Measurements from ENCODE around the gene POLD2. TPM values are rescaled to one million over a fixed set of nuclear protein-coding genes. Genes with fewer than 3 reads are reported as not detected.
"Not testable (repeated sequence)": the region's sequence is repeated elsewhere in the genome, so short reads cannot be mapped to it uniquely, and the experiment has no call there.

Gene POLD2
- polyA plus RNA-seq, 2 donors, result 60.1 to 94.9 TPM

DNA sequence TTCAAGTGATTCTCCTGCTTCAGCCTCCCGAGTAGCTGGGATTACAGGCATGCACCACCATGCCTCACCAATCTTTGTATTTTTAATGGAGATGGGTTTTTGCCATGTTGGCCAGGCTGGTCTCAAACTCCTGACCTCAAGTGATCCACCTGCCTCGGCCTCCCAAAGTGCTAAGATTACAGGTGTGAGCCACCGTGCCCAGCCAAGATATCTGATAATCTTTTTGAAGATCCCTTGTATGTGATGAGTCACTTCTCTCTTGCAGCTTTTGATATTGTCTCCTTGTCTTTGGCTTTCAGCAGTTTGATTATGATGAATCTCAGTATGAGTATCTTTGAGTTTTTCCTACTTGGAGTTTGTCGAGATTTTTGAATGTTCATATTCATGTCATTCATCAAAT is 3.2 kb upstream of the POLD2 start:
- H3K4me3 ChIP-seq (ENCODE audit: low read depth in 1 of 2, low read length in 2 of 2); H3K36me3 ChIP-seq (ENCODE audit: control insufficient read depth in 2 of 2, insufficient read depth in 2 of 2, low read length in 1 of 2); H3K4me1 ChIP-seq (ENCODE audit: control insufficient read depth in 2 of 2, insufficient read depth in 2 of 2, low read length in 1 of 2); H3K9me3 ChIP-seq (ENCODE audit: control insufficient read depth in 2 of 2, insufficient read depth in 1 of 2, low read depth in 1 of 2, low read length in 1 of 2); H3K27me3 ChIP-seq (ENCODE audit: control insufficient read depth in 1 of 2, insufficient read depth in 2 of 2, low read length in 2 of 2); H3K27ac ChIP-seq (ENCODE audit: low read depth in 2 of 2, low read length in 1 of 2): not testable (repeated sequence)
- 88 to 89% methylated on average over 4 of the region's 4 CpGs for WGBS, 2 donors

DNA sequence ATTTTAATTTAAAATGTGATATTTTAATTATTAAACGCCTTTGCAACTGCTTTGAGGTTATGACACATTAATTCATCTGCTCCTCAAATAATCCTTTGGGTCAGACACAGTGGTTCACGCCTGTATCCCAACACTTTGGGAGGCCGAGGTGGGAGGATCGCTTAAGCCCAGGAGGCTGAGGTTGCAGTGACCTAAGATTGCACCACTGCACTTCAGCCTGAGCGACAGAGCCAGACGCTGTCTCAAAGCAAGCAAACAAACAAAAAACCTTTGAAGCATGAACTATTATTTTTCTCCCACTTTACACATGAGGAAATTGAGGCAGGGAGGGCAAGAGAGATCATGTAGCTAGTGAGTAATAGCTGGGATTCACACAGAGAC is 1.5 kb upstream of the POLD2 start:
- no peaks in the 10 kb centered on the region for H3K27me3 ChIP-seq (ENCODE audit: control insufficient read depth in 1 of 2, insufficient read depth in 2 of 2, low read length in 2 of 2)
- peaks cover 3 to 4% of the 10 kb centered on the region in 2 donors for H3K4me1 ChIP-seq (ENCODE audit: control insufficient read depth in 2 of 2, insufficient read depth in 2 of 2, low read length in 1 of 2)
- peaks cover 0 to 8% of the 10 kb centered on the region in 2 donors for H3K36me3 ChIP-seq (ENCODE audit: control insufficient read depth in 2 of 2, insufficient read depth in 2 of 2, low read length in 1 of 2)
- H3K4me3 ChIP-seq (ENCODE audit: low read depth in 1 of 2, low read length in 2 of 2), result no peak overlapping the region
- 95% methylated on average over 6 of the region's 6 CpGs for WGBS, 2 donors
- no peaks in the 10 kb centered on the region for H3K9me3 ChIP-seq (ENCODE audit: control insufficient read depth in 2 of 2, insufficient read depth in 1 of 2, low read depth in 1 of 2, low read length in 1 of 2)
- no peak overlapping the region for H3K27ac ChIP-seq (ENCODE audit: low read depth in 2 of 2, low read length in 1 of 2)

GRCh38 chr7:44122529-44122928 is 819 bp downstream of the POLD2 start:
- Histone ChIP-seq H3K4me1 (ENCODE audit: control insufficient read depth in 2 of 2, insufficient read depth in 2 of 2, low read length in 1 of 2) (peaks cover 3 to 4% of the 10 kb centered on the region in 2 donors), H3K27ac (ENCODE audit: low read depth in 2 of 2, low read length in 1 of 2) (peak overlapping the region; percentile 14 to 41), H3K4me3 (ENCODE audit: low read depth in 1 of 2, low read length in 2 of 2) (peak overlapping the region; percentile 62 to 83), H3K9me3 (ENCODE audit: control insufficient read depth in 2 of 2, insufficient read depth in 1 of 2, low read depth in 1 of 2, low read length in 1 of 2) (no peaks in the 10 kb centered on the region), H3K36me3 (ENCODE audit: control insufficient read depth in 2 of 2, insufficient read depth in 2 of 2, low read length in 1 of 2) (peaks cover 6 to 22% of the 10 kb centered on the region in 2 donors), H3K27me3 (ENCODE audit: control insufficient read depth in 1 of 2, insufficient read depth in 2 of 2, low read length in 2 of 2) (no peaks in the 10 kb centered on the region)
- 42 to 46% methylated on average over 1 of the region's 1 CpG for WGBS, 2 donors

GRCh38 chr7:44121761-44122420 is 1.5 kb downstream of the POLD2 start:
- H3K27ac ChIP-seq (ENCODE audit: low read depth in 2 of 2, low read length in 1 of 2), result no peak overlapping the region
- no peaks in the 10 kb centered on the region for H3K9me3 ChIP-seq (ENCODE audit: control insufficient read depth in 2 of 2, insufficient read depth in 1 of 2, low read depth in 1 of 2, low read length in 1 of 2)
- peak overlapping the region in 1 of 2 donors; percentile 62 for H3K4me3 ChIP-seq (ENCODE audit: low read depth in 1 of 2, low read length in 2 of 2)
- H3K27me3 ChIP-seq (ENCODE audit: control insufficient read depth in 1 of 2, insufficient read depth in 2 of 2, low read length in 2 of 2), result no peaks in the 10 kb centered on the region
- peaks cover 3 to 7% of the 10 kb centered on the region in 2 donors for H3K4me1 ChIP-seq (ENCODE audit: control insufficient read depth in 2 of 2, insufficient read depth in 2 of 2, low read length in 1 of 2)
- H3K36me3 ChIP-seq (ENCODE audit: control insufficient read depth in 2 of 2, insufficient read depth in 2 of 2, low read length in 1 of 2), result peaks cover 7 to 27% of the 10 kb centered on the region in 2 donors
- WGBS, 2 donors, result 84 to 91% methylated on average over 12 of the region's 12 CpGs

- Histone ChIP-seq H3K4me3 (ENCODE audit: low read depth in 1 of 2, low read length in 2 of 2) (no peak overlapping the region), H3K4me1 (ENCODE audit: control insufficient read depth in 2 of 2, insufficient read depth in 2 of 2, low read length in 1 of 2) (peaks cover 3 to 9% of the 10 kb centered on the region in 2 donors), H3K9me3 (ENCODE audit: control insufficient read depth in 2 of 2, insufficient read depth in 1 of 2, low read depth in 1 of 2, low read length in 1 of 2) (no peaks in the 10 kb centered on the region), H3K27me3 (ENCODE audit: control insufficient read depth in 1 of 2, insufficient read depth in 2 of 2, low read length in 2 of 2) (no peaks in the 10 kb centered on the region), H3K36me3 (ENCODE audit: control insufficient read depth in 2 of 2, insufficient read depth in 2 of 2, low read length in 1 of 2) (peaks cover 13 to 42% of the 10 kb centered on the region in 2 donors), H3K27ac (ENCODE audit: low read depth in 2 of 2, low read length in 1 of 2) (no peak overlapping the region)
- 80 to 90% methylated on average over 6 of the region's 6 CpGs for WGBS, 2 donors
These were observed 3.0 kb downstream of the POLD2 start for GRCh38 chr7:44120395-44120794.

- Histone ChIP-seq H3K27me3 (ENCODE audit: control insufficient read depth in 1 of 2, insufficient read depth in 2 of 2, low read length in 2 of 2) (no peaks in the 10 kb centered on the region), H3K27ac (ENCODE audit: low read depth in 2 of 2, low read length in 1 of 2) (no peak overlapping the region), H3K9me3 (ENCODE audit: control insufficient read depth in 2 of 2, insufficient read depth in 1 of 2, low read depth in 1 of 2, low read length in 1 of 2) (no peaks in the 10 kb centered on the region), H3K36me3 (ENCODE audit: control insufficient read depth in 2 of 2, insufficient read depth in 2 of 2, low read length in 1 of 2) (peaks cover 16 to 45% of the 10 kb centered on the region in 2 donors), H3K4me1 (ENCODE audit: control insufficient read depth in 2 of 2, insufficient read depth in 2 of 2, low read length in 1 of 2) (peaks cover 3 to 9% of the 10 kb centered on the region in 2 donors), H3K4me3 (ENCODE audit: low read depth in 1 of 2, low read length in 2 of 2) (no peak overlapping the region)
- 79 to 90% methylated on average over 8 of the region's 8 CpGs for WGBS, 2 donors
These were observed 3.4 kb downstream of the POLD2 start for GRCh38 chr7:44119829-44120380.

DNA sequence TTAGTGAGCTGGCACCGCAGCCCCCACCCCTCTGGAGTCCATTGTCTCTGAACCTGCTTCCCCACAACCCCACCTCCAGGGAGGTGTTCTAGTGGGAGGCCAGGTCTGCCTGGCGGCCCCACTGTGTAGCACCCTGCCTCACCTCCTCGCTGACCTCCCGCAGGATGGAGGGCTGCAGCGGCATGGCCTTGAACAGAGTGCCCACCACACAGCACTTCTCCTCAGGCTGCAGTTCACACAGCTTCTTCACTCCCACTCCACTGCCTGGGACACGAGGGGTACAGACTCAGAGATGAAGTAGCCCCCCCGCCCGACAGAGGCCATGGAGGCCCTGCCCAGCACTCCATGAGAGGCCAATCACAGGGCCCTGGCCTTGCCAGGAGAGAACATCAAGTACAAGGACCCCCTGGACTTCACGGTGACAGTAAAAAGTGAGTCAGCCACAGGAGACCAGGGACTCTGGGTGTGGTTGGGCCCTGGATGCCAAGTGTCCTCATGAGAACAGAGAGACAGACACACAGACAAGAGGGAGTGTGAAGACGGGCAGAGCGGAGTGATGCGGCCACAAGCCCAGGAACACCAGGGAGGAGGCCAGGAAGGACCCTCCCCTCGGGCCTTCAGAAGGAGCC is 5.4 kb downstream of the POLD2 start:
- 90 to 93% methylated on average over 13 of the region's 13 CpGs for WGBS, 2 donors
- Histone ChIP-seq H3K27ac (ENCODE audit: low read depth in 2 of 2, low read length in 1 of 2) (no peak overlapping the region), H3K9me3 (ENCODE audit: control insufficient read depth in 2 of 2, insufficient read depth in 1 of 2, low read depth in 1 of 2, low read length in 1 of 2) (no peaks in the 10 kb centered on the region), H3K4me1 (ENCODE audit: control insufficient read depth in 2 of 2, insufficient read depth in 2 of 2, low read length in 1 of 2) (peaks cover 9 to 11% of the 10 kb centered on the region in 2 donors), H3K27me3 (ENCODE audit: control insufficient read depth in 1 of 2, insufficient read depth in 2 of 2, low read length in 2 of 2) (no peaks in the 10 kb centered on the region), H3K36me3 (ENCODE audit: control insufficient read depth in 2 of 2, insufficient read depth in 2 of 2, low read length in 1 of 2) (peaks cover 21 to 56% of the 10 kb centered on the region in 2 donors), H3K4me3 (ENCODE audit: low read depth in 1 of 2, low read length in 2 of 2) (no peak overlapping the region)

GRCh38 chr7:44116789-44117666 is 6.3 kb downstream of the POLD2 start:
- H3K36me3 ChIP-seq (ENCODE audit: control insufficient read depth in 2 of 2, insufficient read depth in 2 of 2, low read length in 1 of 2), result peaks cover 21 to 56% of the 10 kb centered on the region in 2 donors
- no peak overlapping the region for H3K4me3 ChIP-seq (ENCODE audit: low read depth in 1 of 2, low read length in 2 of 2)
- H3K27me3 ChIP-seq (ENCODE audit: control insufficient read depth in 1 of 2, insufficient read depth in 2 of 2, low read length in 2 of 2), result no peaks in the 10 kb centered on the region
- peaks cover 9 to 16% of the 10 kb centered on the region in 2 donors for H3K4me1 ChIP-seq (ENCODE audit: control insufficient read depth in 2 of 2, insufficient read depth in 2 of 2, low read length in 1 of 2)
- no peak overlapping the region for H3K27ac ChIP-seq (ENCODE audit: low read depth in 2 of 2, low read length in 1 of 2)
- WGBS, 2 donors, result 88 to 89% methylated on average over 25 of the region's 25 CpGs
- no peaks in the 10 kb centered on the region for H3K9me3 ChIP-seq (ENCODE audit: control insufficient read depth in 2 of 2, insufficient read depth in 1 of 2, low read depth in 1 of 2, low read length in 1 of 2)

GRCh38 chr7:44116087-44116788 is 7.1 kb downstream of the POLD2 start:
- Histone ChIP-seq H3K27ac (ENCODE audit: low read depth in 2 of 2, low read length in 1 of 2) (no peak overlapping the region), H3K27me3 (ENCODE audit: control insufficient read depth in 1 of 2, insufficient read depth in 2 of 2, low read length in 2 of 2) (no peaks in the 10 kb centered on the region), H3K4me1 (ENCODE audit: control insufficient read depth in 2 of 2, insufficient read depth in 2 of 2, low read length in 1 of 2) (peaks cover 6 to 13% of the 10 kb centered on the region in 2 donors), H3K9me3 (ENCODE audit: control insufficient read depth in 2 of 2, insufficient read depth in 1 of 2, low read depth in 1 of 2, low read length in 1 of 2) (no peaks in the 10 kb centered on the region), H3K4me3 (ENCODE audit: low read depth in 1 of 2, low read length in 2 of 2) (no peak overlapping the region), H3K36me3 (ENCODE audit: control insufficient read depth in 2 of 2, insufficient read depth in 2 of 2, low read length in 1 of 2) (peaks cover 21 to 59% of the 10 kb centered on the region in 2 donors)
- WGBS, 2 donors, result 88 to 93% methylated on average over 16 to 17 of the region's 17 CpGs
